Hepatocyte (in vitro differentiated cells): ENCODE results near the gene BIN2. TPM values are rescaled to one million over a fixed set of nuclear protein-coding genes. Genes with fewer than 3 reads are reported as not detected.

ENCODE experiments used
- DNase-seq: peaks from one replicate; pipeline ENCODE4 v3.0.0-alpha.2; 2016; ENCODE audit warnings: low spot score
- H2AFZ ChIP-seq: fragments of 200-600 bp; sonication (generic); 2 replicates; pipeline ENCODE4 v1.6.0; 2016; ENCODE audit warnings: antibody characterized with exemption, mild to moderate bottlenecking
- H3K27ac ChIP-seq: fragments of 200-600 bp; sonication (generic); 2 replicates; pipeline ENCODE4 v1.5.1; 2016; ENCODE audit warnings: mild to moderate bottlenecking
- H3K27me3 ChIP-seq: fragments of 200-600 bp; sonication (generic); 2 replicates; pipeline ENCODE4 v1.6.1; 2016
- H3K36me3 ChIP-seq: fragments of 200-600 bp; sonication (generic); replicated peaks from 2 replicates; pipeline ENCODE4 v1.5.1; 2016; ENCODE audit warnings: low read depth; ENCODE audit not compliant: insufficient read depth
- H3K4me1 ChIP-seq: fragments of 200-600 bp; sonication (generic); 2 replicates; pipeline ENCODE4 v1.5.1; 2016; ENCODE audit warnings: mild to moderate bottlenecking, moderate library complexity; ENCODE audit not compliant: insufficient read depth
- H3K4me2 ChIP-seq: fragments of 200-600 bp; sonication (generic); 2 replicates; pipeline ENCODE4 v1.6.0; 2016
- H3K4me3 ChIP-seq: fragments of 200-600 bp; sonication (generic); 2 replicates; pipeline ENCODE4 v1.5.1; 2016; ENCODE audit warnings: mild to moderate bottlenecking
- H3K79me2 ChIP-seq: fragments of 200-600 bp; sonication (generic); 2 replicates; pipeline ENCODE4 v1.6.0; 2017; ENCODE audit warnings: mild to moderate bottlenecking
- H3K9me2 ChIP-seq: fragments of 200-600 bp; sonication (generic); replicated peaks from 2 replicates; pipeline ENCODE4 v1.6.0; 2017; ENCODE audit warnings: mild to moderate bottlenecking; ENCODE audit not compliant: insufficient read depth
- H3K9me3 ChIP-seq: fragments of 200-600 bp; sonication (generic); 2 replicates; pipeline ENCODE4 v1.5.1; 2016; ENCODE audit warnings: low read depth, mild to moderate bottlenecking
- H4K20me1 ChIP-seq: fragments of 200-600 bp; sonication (generic); 2 replicates; pipeline ENCODE4 v1.6.0; 2016; ENCODE audit warnings: mild to moderate bottlenecking; ENCODE audit not compliant: insufficient read depth, poor library complexity, severe bottlenecking
- CTCF ChIP-seq: fragments of 200-600 bp; sonication (generic); IDR thresholded peaks from 2 replicates; pipeline ENCODE4 v1.5.1; 2016; ENCODE audit warnings: antibody characterized with exemption, mild to moderate bottlenecking; ENCODE audit not compliant: poor library complexity
- EZH2 ChIP-seq: fragments of 200-600 bp; sonication (generic); IDR thresholded peaks from 2 replicates; pipeline ENCODE4 v1.6.1; 2016; ENCODE audit warnings: antibody characterized with exemption, mild to moderate bottlenecking, borderline replicate concordance
- EZH2phosphoT487 ChIP-seq: fragments of 200-600 bp; sonication (generic); IDR thresholded peaks from one replicate; pipeline ENCODE4 v1.6.1; 2018; ENCODE audit warnings: antibody characterized with exemption, mild to moderate bottlenecking, low read depth, moderate library complexity; ENCODE audit not compliant: unreplicated experiment, severe bottlenecking
- WGBS: methylation state at CpG from one replicate; pipeline ENCODE4 v1.1.6; 2016; ENCODE audit warnings: low lambda C conversion rate; ENCODE audit errors: missing lambda C conversion rate; 5-methylcytosine and 5-hydroxymethylcytosine counted together
- polyA plus RNA-seq: library from polyadenylated mRNA; unstranded; fragments of >200 nt; fragmentation: Nextera tagmentation; extraction: Ambion mirVana; gene quantifications from 2 replicates; pipeline ENCODE4 v1.2.1, GENCODE V29; 2016
- total RNA-seq: library from RNA; depleted of rRNA; stranded (reverse); fragments of >200 nt; gene quantifications from 2 replicates; pipeline ENCODE4 v1.2.3, GENCODE V29; 2014

The BIN2 gene
- total and polyA plus RNA-seq, 2 experiments from 2014 or later: 0.07 TPM; not detected in 1

DNA sequence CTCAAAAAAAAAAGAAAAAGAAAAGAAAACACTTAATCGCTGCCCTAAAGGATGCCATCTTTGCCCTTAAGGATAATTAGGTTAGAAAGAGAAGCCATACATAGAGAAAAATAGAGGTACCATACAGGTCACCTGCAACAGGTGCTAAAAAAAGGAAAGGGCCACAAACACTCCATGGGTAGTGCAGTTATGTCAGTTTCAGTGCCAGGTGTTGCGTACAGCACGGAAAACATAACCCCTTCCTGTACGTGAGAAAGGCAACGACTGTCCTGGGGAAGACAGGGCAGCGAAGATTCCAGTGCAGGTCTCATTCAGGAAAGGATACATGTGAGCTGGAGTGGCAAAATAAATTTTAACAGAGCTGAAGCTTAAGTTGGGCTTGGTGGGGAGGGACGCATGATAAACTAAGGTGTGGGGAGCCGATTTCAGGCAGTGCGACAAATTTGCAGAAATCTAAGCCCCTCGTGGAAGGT is 85.9 kb downstream of the BIN2 start:
- no peak for TF ChIP-seq EZH2phosphoT487
- TF ChIP-seq CTCF: no peak
- TF ChIP-seq EZH2: no peak
- H3K27ac ChIP-seq: peak overlapping the region; percentile 70
- DNase-seq: peak; percentile 25

DNA sequence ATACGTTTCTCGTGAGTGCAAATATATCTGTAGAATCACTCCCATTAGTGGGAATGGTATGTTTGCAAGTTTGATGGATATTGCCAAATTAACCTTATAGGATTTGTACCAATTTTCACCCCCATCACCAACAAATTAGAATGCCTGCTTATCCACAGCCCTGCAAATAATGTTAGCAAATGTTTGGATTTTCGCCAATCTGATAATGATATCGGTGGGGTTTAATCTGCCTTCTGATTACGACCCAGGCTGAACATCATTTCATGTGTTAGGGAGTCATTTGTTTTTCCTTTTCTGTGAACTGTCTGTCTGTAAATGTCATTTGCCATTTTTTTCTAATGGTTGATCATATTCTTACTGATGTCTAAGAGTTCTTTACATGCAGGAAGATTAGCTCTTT is 89.4 kb downstream of the BIN2 start:
- Histone ChIP-seq H3K4me3 (no peak overlapping the region), H3K4me2 (no peak overlapping the region), H3K36me3 (no peaks in the 10 kb centered on the region), H3K9me2 (no peaks in the 10 kb centered on the region), H3K9me3 (no peaks in the 10 kb centered on the region), H2AFZ (no peak overlapping the region), H4K20me1 (no peaks in the 10 kb centered on the region), H3K79me2 (peaks cover 3% of the 10 kb centered on the region), H3K27ac (no peak overlapping the region), H3K4me1 (no peaks in the 10 kb centered on the region), H3K27me3 (no peaks in the 10 kb centered on the region)
- DNase-seq: no peak
- no peak for TF ChIP-seq EZH2
- TF ChIP-seq CTCF: no peak
- no peak for TF ChIP-seq EZH2phosphoT487
- 84% methylated on average over 5 of the region's 5 CpGs for WGBS

More for the DNA sequence above, 85.9 kb downstream of the BIN2 start:
- Histone ChIP-seq H3K9me2 (no peaks in the 10 kb centered on the region), H3K4me3 (peak overlapping the region; percentile 45), H3K36me3 (peaks cover 5% of the 10 kb centered on the region), H3K9me3 (no peaks in the 10 kb centered on the region), H3K79me2 (peaks cover 24% of the 10 kb centered on the region), H3K4me2 (peak overlapping the region; percentile 83), H2AFZ (peak overlapping the region; percentile 83), H4K20me1 (peaks cover 2% of the 10 kb centered on the region), H3K27me3 (no peaks in the 10 kb centered on the region), H3K4me1 (no peaks in the 10 kb centered on the region)
- 25% methylated on average over 10 of the region's 10 CpGs for WGBS

- Histone ChIP-seq H3K79me2 (no peaks in the 10 kb centered on the region), H3K9me2 (no peaks in the 10 kb centered on the region), H3K36me3 (no peaks in the 10 kb centered on the region), H3K4me3 (no peak overlapping the region), H3K4me2 (no peak overlapping the region), H4K20me1 (no peaks in the 10 kb centered on the region), H3K27me3 (no peaks in the 10 kb centered on the region), H3K9me3 (no peaks in the 10 kb centered on the region), H3K27ac (no peak overlapping the region), H2AFZ (no peak overlapping the region), H3K4me1 (no peaks in the 10 kb centered on the region)
- DNase-seq: no peak
- TF ChIP-seq EZH2phosphoT487: no peak
- TF ChIP-seq EZH2: no peak
- TF ChIP-seq CTCF: no peak
Observed at GRCh38 chr12:51232642-51233041, 91.3 kb downstream of the BIN2 start.

Other genes with a start within 250 kb of the BIN2 start
- gene CSRNP2, start 240.6 kb downstream of the BIN2 start, total RNA-seq: 30.5 and 31.3 TPM in 2 replicates
- 23.2 and 25.8 TPM in 2 replicates for gene CSRNP2, start 240.6 kb downstream of the BIN2 start, polyA plus RNA-seq
- gene TFCP2, start 151.0 kb downstream of the BIN2 start, total RNA-seq: 10.4 and 11.6 TPM in 2 replicates
- gene TFCP2, start 151.0 kb downstream of the BIN2 start, polyA plus RNA-seq: 6.9 and 8.6 TPM in 2 replicates
- gene POU6F1, start 106.1 kb downstream of the BIN2 start, total RNA-seq: 3.1 and 6.3 TPM in 2 replicates
- gene POU6F1, start 106.1 kb downstream of the BIN2 start, polyA plus RNA-seq: 3.2 and 5.9 TPM in 2 replicates
- 273 and 277 TPM in 2 replicates for gene DAZAP2, start 85.3 kb downstream of the BIN2 start, total RNA-seq
- 303 and 348 TPM in 2 replicates for gene DAZAP2, start 85.3 kb downstream of the BIN2 start, polyA plus RNA-seq
- 19.9 and 28.3 TPM in 2 replicates for gene SMAGP, start 53.8 kb downstream of the BIN2 start, total RNA-seq
- 16.5 and 24.6 TPM in 2 replicates for gene SMAGP, start 53.8 kb downstream of the BIN2 start, polyA plus RNA-seq
- not detected in 2 replicates for gene CELA1, start 22.5 kb upstream of the BIN2 start, total RNA-seq
- not detected in 2 replicates for gene CELA1, start 22.5 kb upstream of the BIN2 start, polyA plus RNA-seq
- gene GALNT6, start 67.2 kb upstream of the BIN2 start, total RNA-seq: 28.4 and 41.3 TPM in 2 replicates
- gene GALNT6, start 67.2 kb upstream of the BIN2 start, polyA plus RNA-seq: 30.7 and 33.3 TPM in 2 replicates
- 9.4 and 18.0 TPM in 2 replicates for gene SLC4A8, start 100.7 kb upstream of the BIN2 start, total RNA-seq
- gene SLC4A8, start 100.7 kb upstream of the BIN2 start, polyA plus RNA-seq: 14.9 and 20.3 TPM in 2 replicates